ENCODE results near the gene GHDC. TPM values are rescaled to one million over a fixed set of nuclear protein-coding genes. Genes with fewer than 3 reads are reported as not detected.

Gene GHDC
- total and polyA plus RNA-seq, 2 donors (not counting 3 experiments of a cell fraction or from before 2014, with no cell fraction given) = 9.8 to 11.2 TPM

GRCh38 chr17:42202696-42203095 lies 8.4 kb upstream of the GHDC start:
- Histone ChIP-seq H3K4me2 (ENCODE audit: insufficient read depth, low read length) (no peak overlapping the region), H3K9ac (replicated peaks; ENCODE audit: extremely low read depth, insufficient read depth, low read length) (no peak overlapping the region), H3K4me3 (replicated peaks in 1 of 3; ENCODE audit: insufficient read depth in 1 of 3, low read depth in 1 of 3, low read length in 3 of 3) (no peak overlapping the region), H4K20me1 (replicated peaks; ENCODE audit: control insufficient read depth, extremely low read depth, insufficient read depth, low read length) (no peaks in the 10 kb centered on the region), H3K9me1 (replicated peaks; ENCODE audit: control insufficient read depth, extremely low read depth, insufficient read depth, low read length) (no peaks in the 10 kb centered on the region), H3K27me3 (ENCODE audit: control insufficient read depth in 2 of 2, insufficient read depth in 2 of 2, low read length in 2 of 2) (no peaks in the 10 kb centered on the region), H3K36me3 (ENCODE audit: control insufficient read depth in 2 of 2, extremely low read depth in 1 of 2, insufficient read depth in 2 of 2, low read length in 2 of 2) (peaks cover 7 to 20% of the 10 kb centered on the region in 2 experiments), H3K4me1 (ENCODE audit: control insufficient read depth, extremely low read depth, insufficient read depth, low read length) (no peaks in the 10 kb centered on the region), H3K79me2 (ENCODE audit: control insufficient read depth, insufficient read depth, low read length) (no peaks in the 10 kb centered on the region), H2AFZ (ENCODE audit: low read depth, low read length) (no peak overlapping the region), H3K9me3 (replicated peaks; ENCODE audit: control insufficient read depth, insufficient read depth, low read length) (no peaks in the 10 kb centered on the region), H3K27ac (ENCODE audit: insufficient read depth, low read depth, low read length) (no peak overlapping the region)
- no peak for TF ChIP-seq FOS (IDR thresholded peaks at IDR 0.05; ENCODE audit: borderline replicate concordance, insufficient read depth, low read length)
- no peak for TF ChIP-seq POLR2A (IDR thresholded peaks at IDR 0.05; ENCODE audit: low read depth, low read length)
- TF ChIP-seq MYC (IDR thresholded peaks at IDR 0.05; ENCODE audit: low read depth, low read length) = no peak
- no peak for TF ChIP-seq EZH2 (IDR thresholded peaks at IDR 0.05; ENCODE audit: borderline replicate concordance, low read depth, low read length, severe bottlenecking)
- no peak for TF ChIP-seq CTCF (IDR thresholded peaks at IDR 0.05; ENCODE audit: extremely low read depth in 1 of 2, insufficient read depth in 1 of 2, low read depth in 1 of 2, low read length in 2 of 2)
- TF ChIP-seq MAX (IDR thresholded peaks at IDR 0.05; ENCODE audit: insufficient read depth, insufficient read length) = no peak
- TF ChIP-seq JUN (IDR thresholded peaks at IDR 0.05; ENCODE audit: borderline replicate concordance, insufficient read depth, insufficient read length, low read depth) = no peak
- TF ChIP-seq GATA2 (IDR thresholded peaks at IDR 0.05; ENCODE audit: insufficient read depth, insufficient read length, low read depth, low read length) = no peak
- no peak for TF ChIP-seq POLR2AphosphoS5 (IDR thresholded peaks at IDR 0.05; ENCODE audit: insufficient read depth, low read depth, low read length)
- intact Hi-C loops (cut with micrococcal nuclease) (no loop called here), dilution Hi-C loops (cut with MboI; ENCODE audit: extremely low pct_ligation_motif_present, low sequenced_read_pairs) (no loop called here)
- POLR2A ChIA-PET = interaction anchor here (0.6 kb wide), 1 partner anchor 1669 kb away, joined by 3 read pairs; no protein-coding TSS in a partner anchor
- CTCF ChIA-PET = interaction anchor here (1.0 to 3.2 kb wide), 3 partner anchors 19 to 49 kb away, joined by 3 to 11 read pairs (median 3); no protein-coding TSS in a partner anchor
- no peak for FAIRE-seq
- no peak for DNase-seq (ENCODE audit: low read depth, low spot score)
- no TSS peak for BruUV-seq (replicated peaks)

Data from endothelial cell of umbilical vein (primary cell).